Measurements from ENCODE around the gene PLCD3. TPM values are rescaled to one million over a fixed set of nuclear protein-coding genes. Genes with fewer than 3 reads are reported as not detected.

The PLCD3 gene
- total and polyA plus RNA-seq, 9 of the 15 experiments (the other 6 are each of a cell fraction or from before 2014, with no cell fraction given) = 0.20 to 22.6 (median 7.5) TPM

DNA sequence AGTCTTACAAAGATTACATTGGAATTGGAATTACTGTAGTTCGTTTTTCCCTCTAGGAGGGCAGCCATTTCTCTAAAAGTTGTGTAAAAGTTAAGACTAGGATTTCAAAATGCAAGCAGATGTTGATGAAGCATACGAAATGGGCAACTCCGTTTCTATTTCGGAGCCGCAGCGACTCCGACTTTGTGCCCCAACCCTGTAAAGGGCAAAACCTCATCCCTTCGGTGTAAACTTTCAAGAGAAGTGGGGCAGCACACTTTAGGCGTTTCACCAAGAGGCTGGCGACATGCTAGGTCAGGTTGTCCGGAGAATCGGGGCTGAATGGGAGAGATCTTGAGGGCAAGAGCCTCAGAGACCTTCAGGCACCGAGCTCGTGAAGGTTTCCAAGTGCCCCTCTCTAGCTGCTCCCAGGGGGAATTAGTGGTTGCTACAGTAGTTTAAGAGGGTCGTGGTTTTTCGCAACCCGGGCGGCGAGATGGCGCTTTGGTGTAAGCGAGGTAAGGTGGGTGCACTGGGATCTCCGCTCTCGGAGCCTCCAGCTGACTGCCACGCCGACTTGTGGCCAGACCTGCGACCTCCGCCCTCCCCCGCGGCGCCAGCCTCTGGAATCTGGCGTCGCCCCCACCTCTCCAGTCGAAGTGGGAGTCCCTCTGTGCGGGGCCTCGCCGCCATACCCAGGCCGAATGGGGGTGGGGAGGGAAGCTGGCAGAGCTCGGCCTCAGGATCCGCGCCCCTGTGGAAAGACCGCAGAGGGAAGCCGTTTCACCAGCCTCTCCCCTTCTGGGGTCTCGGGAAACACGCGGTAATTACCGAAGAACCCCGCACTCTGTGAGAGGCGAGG, 28.4 kb upstream of the PLCD3 start (continued):
- TF ChIP-seq AFF4 (CRISPR knock-in tag; IDR thresholded peaks at IDR 0.05) (no peak), HMGN3 (IDR thresholded peaks at IDR 0.05; ENCODE audit: borderline replicate concordance, extremely low read depth, insufficient read length, low read depth, low read length) (peak; percentile 63), ZNF212 (CRISPR knock-in tag; IDR thresholded peaks at IDR 0.05) (no peak), DMBX1 (CRISPR knock-in tag; IDR thresholded peaks at IDR 0.05; ENCODE audit: borderline replicate concordance) (no peak), ERF (CRISPR knock-in tag; IDR thresholded peaks at IDR 0.05) (0 out of 2 replicates have a peak, but pooled peaks have one; percentile 53), XRCC4 (IDR thresholded peaks at IDR 0.05; ENCODE audit: extremely low read depth, insufficient read depth, insufficient read length) (no peak), CSDE1 (IDR thresholded peaks at IDR 0.05) (no peak), SRSF3 (IDR thresholded peaks at IDR 0.05; ENCODE audit: insufficient read depth, low read length) (peak; percentile 95; the same call in 1 of the 2 replicates), MAX (CRISPR knock-in tag; IDR thresholded peaks at IDR 0.05) (peak; percentile 10; the same call in 1 of the 2 replicates)
- TF ChIP-seq, protein P1, sequence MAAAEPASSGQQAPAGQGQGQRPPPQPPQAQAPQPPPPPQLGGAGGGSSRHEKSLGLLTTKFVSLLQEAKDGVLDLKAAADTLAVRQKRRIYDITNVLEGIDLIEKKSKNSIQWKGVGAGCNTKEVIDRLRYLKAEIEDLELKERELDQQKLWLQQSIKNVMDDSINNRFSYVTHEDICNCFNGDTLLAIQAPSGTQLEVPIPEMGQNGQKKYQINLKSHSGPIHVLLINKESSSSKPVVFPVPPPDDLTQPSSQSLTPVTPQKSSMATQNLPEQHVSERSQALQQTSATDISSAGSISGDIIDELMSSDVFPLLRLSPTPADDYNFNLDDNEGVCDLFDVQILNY (CRISPR knock-in tag; IDR thresholded peaks at IDR 0.05) = no peak

Measured in K562 (cell line).